GM12891 (cell line): ENCODE results near the gene SLC25A21.

ENCODE experiments used
- POLR2A ChIP-seq: IDR thresholded peaks from 2 replicates; pipeline ENCODE4 v1.6.1; 2011; ENCODE audit warnings: low read depth, low read length, control low read depth
- POLR2AphosphoS5 ChIP-seq: IDR thresholded peaks from 2 replicates; pipeline ENCODE4 v1.6.1; 2011; ENCODE audit warnings: low read depth, low read length, control low read depth
- POU2F2 ChIP-seq: IDR thresholded peaks from 2 replicates; pipeline ENCODE4 v1.6.1; 2011; ENCODE audit warnings: low read depth, mild to moderate bottlenecking, control low read depth, low read length, moderate library complexity
- SPI1 ChIP-seq: IDR thresholded peaks from 2 replicates; pipeline ENCODE4 v1.6.1; 2011; ENCODE audit warnings: low read depth, low read length, control low read depth
- TAF1 ChIP-seq: IDR thresholded peaks from 2 replicates; pipeline ENCODE4 v1.6.1; 2011; ENCODE audit warnings: low read depth, low read length, control low read depth

DNA sequence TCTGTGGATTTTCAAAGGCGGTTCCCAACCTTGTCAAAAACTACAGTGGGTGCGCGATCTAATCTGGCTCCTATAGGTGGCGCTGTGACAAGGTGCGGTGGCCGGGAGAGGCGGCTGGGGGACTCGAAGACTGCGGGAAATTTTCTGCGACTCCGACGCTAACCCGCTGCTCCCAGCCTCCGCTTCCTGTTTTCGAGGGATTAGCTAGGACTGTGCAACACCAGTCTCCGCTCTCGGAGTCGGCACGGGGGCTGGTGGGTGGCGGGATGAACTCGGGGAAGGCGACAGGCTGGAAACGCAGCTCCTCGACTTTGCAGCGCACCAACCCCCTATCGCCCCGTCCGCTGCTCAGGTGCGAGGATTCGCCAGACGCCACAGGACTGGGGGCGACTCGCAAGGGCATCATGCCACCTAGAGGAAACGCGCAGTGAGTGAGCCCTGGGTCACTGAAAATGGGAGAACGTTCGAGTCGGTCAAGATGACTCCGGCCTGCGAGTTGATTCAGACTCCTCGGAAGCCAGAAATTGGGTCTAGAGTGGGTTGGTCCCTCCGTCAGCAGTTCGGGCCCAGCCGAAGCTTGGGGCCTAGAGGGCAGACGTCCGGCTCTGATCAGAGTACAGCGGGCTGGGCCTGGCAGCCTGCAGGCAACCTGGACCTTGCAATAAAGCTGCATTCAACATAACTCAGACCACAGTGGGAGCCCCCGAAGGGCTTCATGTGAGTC is 516.3 kb downstream of the SLC25A21 start:
- TF ChIP-seq POLR2A, result no peak
- no peak for TF ChIP-seq POLR2AphosphoS5
- no peak for TF ChIP-seq TAF1
- no peak for TF ChIP-seq SPI1
- TF ChIP-seq POU2F2, result no peak
